NCI-H2029 treated with DMSO at 0.1 percent for 48 hours (cell line): ENCODE data around the gene RPS18.

Experiments
- DNase-seq: peaks from one replicate; lab custom pipeline; 2025; lab: John Stamatoyannopoulos, UW

RPS18 gene

DNA sequence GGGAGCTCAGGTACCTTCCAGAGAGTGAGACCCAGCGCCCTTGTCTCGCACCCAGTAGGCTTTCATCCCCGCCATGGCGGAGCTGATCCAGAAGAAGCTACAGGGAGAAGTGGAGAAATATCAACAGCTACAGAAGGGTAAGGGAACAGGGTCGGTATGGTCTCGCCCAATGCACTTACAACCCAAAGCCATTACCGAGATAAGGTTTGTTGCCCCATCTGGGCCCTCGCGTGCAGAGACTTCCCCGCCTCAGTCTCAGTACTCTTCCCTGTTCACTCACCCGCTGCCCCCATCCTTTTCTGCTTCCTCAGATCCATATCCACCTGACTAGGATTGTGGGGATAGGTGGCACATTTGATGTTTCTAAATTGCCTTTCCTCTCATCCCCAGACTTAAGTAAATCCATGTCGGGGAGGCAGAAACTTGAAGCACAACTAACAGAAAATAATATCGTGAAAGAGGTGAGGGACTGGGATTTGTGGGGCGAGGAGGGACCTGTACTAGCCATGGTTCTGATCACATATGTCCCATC, 18.0 kb downstream of the RPS18 start:
- DNase-seq: no peak

DNA sequence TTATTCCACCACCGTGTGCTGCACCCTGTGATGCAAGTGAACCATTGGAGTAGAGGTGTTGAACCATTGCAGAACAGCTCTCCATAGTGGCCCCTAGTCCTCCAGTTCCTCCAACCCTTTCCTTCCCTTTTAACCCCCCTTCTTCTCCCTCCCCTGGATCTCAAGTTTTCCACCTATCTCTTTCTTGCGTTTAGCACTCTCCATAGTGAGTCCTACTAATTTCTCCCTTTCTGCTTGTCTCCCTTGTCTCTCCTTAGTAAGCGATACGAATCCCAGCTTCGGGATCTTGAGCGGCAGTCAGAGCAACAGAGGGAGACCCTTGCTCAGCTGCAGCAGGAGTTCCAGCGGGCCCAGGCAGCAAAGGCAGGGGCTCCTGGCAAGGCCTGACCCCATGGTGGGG, 18.6 kb downstream of the RPS18 start:
- no peak for DNase-seq

DNA sequence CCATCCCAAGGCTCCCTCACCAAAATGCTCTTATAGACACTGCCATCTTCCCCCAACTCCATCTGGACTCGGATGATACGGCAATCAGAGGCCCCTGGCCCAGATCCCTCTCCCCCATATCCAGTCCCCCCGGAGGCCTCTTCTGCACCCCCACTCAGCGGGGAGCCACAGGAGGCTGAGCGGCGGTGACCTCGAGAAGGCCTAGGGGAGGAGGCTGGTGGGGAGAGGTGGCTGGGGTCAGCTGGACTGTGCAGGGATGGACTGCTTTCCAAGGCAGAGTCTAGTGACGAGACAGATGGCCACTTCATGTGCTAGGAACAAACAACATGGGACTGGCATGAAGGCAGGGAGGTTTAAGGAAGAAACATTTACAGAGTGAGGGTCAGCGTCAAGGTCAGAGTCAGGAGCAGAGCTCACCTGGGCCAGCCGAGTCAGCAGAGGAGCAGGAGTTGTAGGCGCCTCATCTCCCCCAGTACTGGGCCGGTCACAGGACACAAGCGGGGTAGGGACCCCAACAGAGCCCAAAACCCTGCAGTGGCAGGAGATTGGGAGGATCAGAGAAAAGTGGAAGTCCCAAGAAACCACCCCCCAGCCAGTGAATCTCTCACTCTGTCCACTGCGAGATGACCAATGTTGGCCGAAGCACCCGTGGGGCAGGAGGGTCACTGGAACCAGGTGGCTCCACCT, 21.3 kb downstream of the RPS18 start:
- no peak for DNase-seq

DNA sequence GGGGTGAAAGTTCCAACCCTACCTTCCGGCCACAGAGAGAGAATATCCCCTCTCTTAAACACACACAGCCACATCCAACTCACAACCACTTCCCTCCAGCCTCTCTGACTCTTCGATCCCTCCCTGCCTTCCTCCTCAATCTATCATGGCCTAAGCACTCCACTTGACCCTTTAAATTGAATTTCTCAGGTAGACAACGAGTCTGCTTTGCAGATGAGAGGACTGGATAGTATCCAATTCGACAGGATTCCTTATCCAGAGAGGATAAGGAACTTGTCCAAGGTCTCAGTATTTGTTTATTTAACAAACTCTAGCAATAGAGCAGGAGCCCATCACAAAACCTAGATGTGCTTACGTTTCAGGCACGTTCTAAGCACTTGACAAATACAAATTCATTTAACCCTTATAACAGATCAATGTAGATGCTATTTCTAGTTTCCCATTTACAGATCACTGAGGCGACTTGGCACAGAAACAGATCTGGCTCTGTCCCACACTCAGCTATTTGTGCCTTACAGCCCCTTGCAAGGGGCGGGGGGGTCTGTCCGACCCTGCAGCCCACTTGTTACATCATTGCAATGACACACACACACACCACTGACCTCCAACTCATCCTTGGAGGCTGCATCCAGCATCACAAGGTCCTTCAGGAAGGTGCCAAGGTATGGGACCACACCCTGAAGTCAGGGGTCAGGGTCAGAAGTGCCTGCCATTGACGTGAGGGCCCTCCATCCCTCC, 22.4 kb downstream of the RPS18 start:
- no peak for DNase-seq

DNA sequence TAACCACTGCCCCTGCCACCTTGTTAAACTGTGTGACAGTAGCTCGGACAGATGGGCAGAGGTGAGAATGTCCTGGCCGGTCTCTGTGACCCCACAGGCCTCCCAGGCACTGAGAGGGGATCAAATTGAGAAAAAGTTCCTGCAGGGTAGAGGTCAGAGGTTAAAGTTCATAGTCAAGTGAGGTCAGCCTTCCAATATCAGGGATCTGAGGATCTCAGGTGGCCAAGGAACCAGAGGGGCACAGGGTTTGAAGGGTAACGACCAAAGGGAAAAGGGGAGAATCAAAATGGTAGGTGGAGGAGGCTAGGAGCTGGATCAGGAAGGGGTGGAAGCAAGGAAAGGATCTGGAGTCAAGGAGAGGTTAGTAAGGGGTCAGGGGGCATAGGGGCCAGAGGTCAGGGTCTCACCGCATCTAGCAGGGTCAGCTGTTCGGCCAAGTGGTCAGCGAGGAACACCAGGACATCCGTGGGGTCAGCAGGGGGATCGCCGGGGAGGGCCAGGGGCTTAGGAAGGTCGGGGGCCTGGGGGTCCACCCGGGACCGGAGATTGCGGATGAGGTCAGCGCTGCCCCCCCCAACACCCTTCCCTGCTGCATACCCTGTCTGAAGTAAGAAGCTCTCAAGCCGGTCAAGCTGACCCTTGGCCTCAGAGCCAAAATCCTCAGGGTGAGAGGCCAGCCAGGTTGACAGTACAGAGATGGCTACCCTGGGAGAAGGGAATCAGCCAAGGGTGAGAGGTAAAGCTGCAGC, 23.9 kb downstream of the RPS18 start:
- no peak for DNase-seq

DNA sequence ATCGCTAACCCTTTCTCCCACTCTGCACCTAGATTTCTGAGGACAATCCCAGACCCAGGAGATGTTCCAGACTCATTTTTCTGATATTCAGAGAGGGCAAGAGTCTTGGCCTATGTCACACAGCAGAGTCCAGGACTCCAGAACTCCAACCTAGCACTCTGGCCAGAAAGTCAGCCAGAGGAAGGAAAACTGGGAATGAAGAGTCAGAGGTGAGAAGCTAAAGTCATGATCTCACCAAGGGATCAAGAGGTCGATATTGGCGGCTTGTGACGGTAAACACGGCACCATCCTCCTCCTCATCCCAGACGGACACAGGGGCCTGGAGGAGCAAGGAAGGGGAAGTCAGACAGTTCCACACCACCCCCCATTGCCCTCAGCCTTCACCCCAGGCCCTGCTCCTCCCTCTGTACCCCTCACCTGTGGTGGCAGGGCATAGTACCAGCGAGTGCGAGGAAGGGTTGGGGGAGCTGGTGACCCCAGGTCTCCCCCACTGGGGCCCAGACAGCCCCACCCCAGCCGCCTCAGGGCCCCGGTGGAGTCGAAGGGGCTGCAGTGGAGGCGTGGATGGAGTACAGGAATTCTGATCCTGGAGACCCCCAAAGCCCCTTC, 25.0 kb downstream of the RPS18 start:
- no peak for DNase-seq

DNA sequence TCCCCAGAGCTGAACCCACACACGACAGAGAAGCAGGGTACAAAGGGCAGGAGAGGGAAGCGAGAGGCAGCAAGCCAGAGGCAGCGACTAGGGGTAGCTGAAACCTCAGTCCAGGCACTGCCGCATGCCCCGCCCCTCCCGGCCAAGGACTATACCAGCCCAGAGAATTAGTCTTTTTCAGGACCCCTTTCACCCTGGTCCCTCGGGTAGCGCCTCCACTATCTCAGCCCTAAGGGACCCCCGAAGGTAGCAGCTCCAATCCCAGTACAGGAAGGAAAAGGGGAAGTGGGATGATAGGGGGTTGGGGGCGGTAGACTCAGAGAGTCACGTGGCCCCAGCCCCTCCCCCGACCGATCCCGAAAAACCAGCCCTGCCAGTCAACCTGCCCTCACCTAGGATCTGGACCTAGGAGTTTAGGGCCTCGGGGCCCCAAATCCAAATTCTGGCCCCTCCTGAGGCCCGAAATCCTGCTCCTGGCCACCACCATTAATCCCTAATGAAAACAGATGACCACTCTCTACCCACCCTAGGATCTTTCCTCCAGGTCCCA, 25.6 kb downstream of the RPS18 start:
- no peak for DNase-seq

DNA sequence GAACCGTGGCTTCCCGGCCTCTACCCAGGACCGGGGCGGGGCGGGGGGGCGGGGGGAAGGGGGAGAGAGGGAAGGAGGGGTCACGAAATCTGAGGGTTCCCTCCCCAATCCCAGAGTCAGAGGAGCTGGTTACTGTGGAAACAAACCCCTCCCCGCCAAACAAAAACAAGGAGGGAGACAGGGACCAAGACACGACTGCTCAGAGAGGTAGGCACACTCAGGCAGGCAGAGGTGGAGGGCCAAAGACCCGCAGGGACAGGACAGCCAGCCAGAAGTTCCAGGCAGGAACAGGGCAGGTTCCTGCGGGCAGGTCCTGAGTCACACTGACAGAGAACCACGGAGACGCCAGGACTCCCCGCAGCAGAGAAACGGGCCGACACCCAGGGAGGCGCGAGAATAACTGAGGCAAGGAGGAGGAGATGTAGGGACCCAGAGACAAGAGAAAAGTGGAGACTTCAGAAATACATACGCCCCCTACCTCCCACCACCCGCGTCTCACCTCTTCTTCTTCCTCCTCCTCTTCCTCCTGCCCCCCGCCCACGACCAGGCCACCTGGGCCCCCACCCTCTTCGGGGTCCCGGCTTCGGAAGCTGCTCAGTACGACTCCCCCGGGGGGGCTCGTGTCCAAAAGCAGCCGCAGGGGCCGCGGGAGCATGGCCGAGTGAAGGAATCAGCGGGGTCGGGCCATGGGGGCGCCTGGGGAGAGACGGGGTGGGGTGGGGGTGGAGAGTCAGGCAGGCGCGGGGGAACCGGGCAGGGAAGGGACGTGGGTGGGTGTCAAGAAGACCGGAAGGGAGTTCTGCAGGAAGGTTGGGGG, 26.3 kb downstream of the RPS18 start:
- no peak for DNase-seq

DNA sequence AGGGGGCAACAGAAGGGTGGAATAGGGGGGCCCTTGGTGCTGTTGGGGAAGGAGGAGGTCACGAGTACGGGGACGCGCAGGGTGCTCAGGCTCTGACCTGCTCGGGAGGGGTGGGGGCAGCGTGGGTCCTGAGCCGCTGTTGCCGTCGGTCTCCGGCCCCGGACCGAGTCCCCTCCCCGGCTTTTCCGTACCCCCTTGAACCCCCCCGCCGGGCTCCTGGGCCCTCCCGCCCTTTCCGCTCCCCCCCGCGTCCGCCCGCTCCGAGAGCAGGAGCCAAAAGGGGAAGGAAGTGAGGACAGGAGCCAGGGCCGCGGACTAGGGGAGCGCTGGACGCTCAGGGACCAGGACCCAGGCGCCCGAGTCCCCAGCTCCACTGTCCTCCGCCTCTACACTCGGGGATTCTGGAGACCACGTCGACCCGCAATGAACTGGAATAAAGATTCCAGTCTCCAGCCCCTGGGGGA, 26.9 kb downstream of the RPS18 start, which contains the start of gene RGL2:
TSS of gene RGL2 (minus strand) at position 170 of the 464 bp plus-strand sequence. CDS start 332 bp downstream, outside the sequence.
- peak; percentile 64 for DNase-seq

DNA sequence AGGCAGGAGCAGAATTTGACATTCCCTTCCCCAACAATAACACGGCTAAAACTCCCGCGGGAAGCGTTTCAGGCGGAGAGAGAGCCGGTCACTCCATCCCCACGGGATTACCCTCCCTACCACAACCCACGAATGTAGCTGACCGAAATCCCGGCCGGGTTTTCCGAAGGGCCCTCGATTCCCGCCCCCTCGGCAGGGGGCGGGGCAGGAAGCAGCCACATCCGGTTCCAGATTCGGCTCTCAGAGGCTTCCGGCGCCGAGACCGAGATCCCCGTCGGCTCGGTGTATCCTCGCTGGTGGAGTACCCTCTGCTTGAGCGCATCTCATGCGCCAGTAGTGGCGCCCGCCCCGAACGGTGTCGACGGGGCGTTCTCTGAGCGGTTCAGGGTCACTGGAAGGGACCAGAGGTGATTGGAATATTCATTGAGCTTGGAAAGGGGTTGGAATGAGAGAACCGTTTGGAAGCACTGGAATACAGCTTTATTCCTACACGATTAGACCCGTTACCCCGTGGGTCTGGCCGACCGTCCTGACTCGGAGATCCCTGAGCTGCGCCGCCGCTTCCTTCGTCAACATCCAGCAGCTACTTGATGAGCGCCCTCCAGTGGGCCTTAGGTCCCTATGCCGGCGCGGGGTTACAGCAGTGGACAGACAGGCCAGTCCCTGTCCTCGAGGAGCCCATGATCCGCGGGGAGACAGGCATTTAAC, 27.5 kb downstream of the RPS18 start:
- peak; percentile 71 for DNase-seq

DNA sequence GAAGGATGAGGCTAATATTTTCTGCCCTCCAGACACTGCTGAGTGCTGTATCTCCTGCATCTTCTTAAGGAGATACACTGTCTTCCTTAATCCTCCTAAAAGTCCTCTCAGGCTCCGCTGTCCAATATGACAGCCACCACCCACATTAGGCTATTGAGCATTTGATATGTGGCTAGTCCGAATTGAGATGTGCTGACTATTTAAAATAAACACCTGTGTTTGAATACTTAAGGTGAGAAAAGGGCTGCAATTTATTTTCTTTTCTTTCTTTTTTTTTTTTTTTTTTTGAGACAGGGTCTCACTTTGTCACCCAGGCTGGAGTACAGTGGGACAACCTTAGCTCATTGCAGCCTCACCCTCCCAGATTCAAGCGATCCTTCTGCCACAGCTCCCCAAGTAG, 30.0 kb downstream of the RPS18 start:
- DNase-seq: no peak

DNA sequence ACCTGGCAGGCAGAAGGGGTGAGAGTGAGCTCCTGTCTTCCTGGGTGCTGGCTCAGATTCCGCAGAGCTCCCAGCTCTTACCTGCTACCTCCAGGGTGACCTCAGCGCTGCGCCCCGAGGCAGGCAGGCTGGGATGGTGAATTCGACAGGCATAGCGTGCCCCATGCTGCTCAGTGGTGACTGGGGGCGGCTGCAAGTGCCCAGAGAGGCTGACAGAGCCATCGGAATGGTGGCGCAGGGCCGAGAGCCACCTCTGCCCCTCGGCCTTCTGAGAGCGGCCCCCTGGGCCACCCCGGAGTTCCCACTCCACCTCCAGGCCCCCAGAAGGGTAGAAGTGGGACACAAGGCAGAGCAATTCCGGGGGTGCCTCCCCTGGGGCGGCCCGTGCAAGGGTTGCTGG, 32.3 kb downstream of the RPS18 start:
- DNase-seq: no peak

DNA sequence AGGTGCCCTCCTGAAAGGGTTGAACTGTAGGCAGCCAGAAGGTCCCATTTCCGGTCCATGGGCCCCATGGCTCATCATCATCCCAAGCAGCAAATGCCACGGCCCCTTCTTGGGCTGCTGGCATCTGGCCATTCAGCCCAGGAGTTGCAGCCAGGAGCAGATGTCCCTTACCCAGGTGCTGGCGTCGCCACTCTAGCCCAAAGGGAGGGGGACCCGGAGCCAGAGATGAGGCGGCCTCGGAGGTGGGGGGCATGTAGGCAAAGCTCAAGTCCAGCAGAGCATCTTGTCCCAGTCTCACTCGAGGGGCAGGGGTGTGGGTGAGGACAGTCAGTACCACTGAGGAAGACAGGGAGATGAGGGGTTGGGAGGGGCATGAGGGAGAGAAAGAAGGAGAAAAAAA, 33.2 kb downstream of the RPS18 start:
- no peak for DNase-seq

DNA sequence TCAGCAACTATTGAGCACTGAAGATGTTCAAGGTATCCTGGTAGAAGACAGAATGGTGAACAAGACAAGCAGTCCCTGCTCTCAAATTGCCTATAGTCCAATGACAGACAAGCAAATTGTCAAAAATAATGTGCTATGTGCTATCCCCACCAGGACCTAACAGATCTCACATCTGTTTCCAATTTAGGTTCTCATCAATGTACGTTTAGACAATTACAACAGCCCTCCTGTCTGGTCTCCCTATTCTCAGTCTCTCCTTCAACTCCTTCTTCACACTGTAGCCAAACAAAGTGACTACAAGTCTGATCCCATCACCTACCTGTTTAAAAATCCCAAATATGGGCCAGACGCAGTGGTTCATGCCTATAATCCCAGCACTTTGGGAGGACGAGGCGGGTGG, 34.5 kb downstream of the RPS18 start:
- DNase-seq: no peak

DNA sequence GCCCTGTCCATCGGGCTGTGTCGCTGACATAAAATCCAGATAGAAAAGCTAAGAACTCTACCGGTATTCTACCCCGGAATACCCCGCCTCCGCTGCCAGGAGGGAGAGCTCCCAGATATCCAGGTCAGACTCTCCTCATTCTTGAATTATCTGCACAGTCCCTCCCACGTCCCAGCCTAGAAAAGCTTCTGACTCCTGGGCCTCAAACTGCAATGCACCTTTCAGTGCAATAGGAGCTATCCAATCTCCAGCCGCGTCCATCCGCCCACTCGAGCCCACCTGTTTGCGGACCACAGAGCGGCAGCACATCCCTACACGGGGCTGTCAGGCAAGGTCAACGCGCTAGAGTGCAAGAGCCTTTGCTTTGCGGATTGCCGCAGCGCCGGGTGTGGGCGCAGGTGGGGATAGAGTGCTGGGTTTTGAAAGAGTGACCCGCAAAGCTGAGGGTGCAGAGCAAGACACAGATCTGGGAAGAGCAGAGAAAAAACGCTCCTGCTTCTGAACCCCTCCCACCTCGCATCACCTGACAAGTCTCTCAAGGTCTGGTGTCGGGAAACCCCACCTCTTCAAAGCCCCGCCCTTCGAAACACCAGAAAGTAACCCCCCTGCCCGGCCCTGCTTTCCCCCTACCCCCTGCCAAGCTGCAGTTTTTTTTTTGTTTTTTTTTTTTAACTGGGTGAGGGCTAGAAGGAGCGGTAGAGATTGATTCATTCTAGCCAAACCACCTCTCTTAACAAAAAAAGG, 40.7 kb downstream of the RPS18 start:
- DNase-seq: peak; percentile 63

DNA sequence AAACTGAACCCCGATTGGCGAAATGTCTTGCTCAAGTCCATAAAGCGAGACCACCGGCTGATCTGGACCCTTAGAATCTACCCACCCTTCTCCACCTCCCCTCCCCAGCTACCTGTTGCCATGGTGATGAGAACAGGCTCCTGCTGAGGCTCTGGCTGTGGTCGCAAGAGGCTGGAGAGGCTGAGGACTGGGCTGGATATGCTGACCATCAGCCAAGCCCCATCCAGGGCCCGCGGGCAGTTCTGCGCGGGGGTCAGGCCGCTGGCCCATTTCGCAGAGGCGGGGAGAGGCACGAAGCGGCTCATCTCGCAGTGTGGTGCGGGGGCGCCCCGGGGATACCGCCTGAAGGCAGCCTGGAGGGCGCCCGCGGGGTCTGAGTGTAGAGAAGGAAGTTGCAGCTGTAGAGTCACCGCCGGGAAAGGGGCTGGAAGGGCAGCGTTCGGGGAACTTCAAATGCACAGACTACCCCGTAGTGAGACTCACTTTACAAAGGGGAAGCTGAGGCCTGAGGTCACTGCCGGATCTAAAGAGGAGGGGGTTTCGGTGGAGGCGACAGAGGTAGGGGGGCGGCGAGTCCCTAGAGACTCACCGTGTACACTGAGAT, 41.3 kb downstream of the RPS18 start:
- no peak for DNase-seq

DNA sequence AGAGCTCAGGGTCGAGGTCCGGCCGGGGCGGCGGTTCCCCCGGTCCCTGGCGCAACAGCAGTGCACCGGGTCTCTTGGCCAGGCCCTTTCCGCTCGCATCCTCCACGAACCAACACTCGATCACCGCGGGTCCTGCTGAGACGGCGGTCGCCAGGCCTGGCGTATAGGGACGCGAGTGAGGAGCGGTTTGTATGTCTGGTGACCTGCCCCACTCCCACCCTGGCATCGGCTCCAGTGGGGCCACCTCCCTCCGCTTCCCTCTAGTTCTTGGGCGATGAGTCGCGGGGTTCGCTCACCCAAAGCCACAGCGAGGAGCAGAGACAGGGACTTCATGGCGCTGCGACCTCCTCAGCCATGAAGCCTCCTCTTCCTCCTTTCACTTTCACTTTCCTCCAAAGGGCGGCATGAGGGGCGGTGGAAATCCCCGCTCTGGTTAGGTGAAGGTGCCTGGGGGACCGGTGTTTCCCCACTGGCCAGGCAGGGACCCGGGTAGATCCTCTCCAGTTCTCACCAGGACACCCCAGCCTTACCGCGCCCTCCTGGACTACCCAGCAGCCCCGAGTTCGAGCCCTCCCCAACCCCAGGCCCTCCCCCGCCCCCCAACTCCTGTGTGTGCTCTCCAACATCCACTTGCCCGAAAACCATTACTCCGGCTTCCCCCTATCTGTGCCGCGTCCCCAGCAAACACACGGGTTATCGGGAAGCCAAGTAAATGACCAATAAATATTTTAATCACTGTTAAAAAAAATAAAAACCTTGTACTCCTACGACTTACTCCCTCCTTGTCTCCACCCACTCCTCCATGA, 42.0 kb downstream of the RPS18 start, which contains the start of gene TAPBP:
TSS of gene TAPBP (minus strand) at position 370 of the 806 bp plus-strand sequence. CDS start at position 333, 37 bp downstream.
- DNase-seq: peak; percentile 51

DNA sequence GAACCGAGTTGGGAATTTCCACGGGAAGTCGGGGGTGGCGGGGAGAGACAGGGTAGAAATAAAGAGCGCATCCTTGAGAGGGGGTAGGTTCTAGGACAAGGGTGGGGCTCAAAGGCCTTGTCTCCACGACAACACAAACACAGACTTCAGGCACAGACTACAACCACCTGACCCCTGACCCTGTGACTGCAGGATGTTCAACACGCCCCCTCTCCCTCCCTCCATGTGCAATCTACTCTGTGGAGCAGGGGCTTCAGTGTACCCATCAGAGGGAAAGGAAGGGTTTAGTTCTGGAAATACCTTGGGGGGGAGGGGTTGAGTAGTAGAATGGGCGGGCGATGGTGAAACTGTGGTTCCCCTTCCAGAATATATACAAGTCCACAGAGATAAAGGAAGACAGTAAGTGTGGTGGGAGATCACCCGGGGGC, 42.7 kb downstream of the RPS18 start:
- DNase-seq: peak; percentile 65
